Liver (tissue), 3 donors: ENCODE measurements around the gene MRPL27.

ENCODE experiments used
- JUND ChIP-seq, 2 donors: IDR thresholded peaks; 2 replicates each; pipeline ENCODE4 v1.6.1; 2016; ENCODE audit warnings: antibody characterized with exemption in 2 of 2
- RAD21 ChIP-seq, 2 donors: IDR thresholded peaks; 2 replicates each; pipeline ENCODE4 v1.6.1; 2016; ENCODE audit warnings: antibody characterized with exemption in 2 of 2, mild to moderate bottlenecking in 2 of 2
- RXRA ChIP-seq, 2 donors: IDR thresholded peaks; 2 replicates each; pipeline ENCODE4 v1.6.1; 2017 to 2018; ENCODE audit warnings: antibody characterized with exemption in 2 of 2, mild to moderate bottlenecking in 1 of 2
- TAF1 ChIP-seq: conservative IDR thresholded peaks from 2 replicates; pipeline ENCODE4 v1.6.1; 2016; ENCODE audit warnings: antibody characterized with exemption, mild to moderate bottlenecking
- TF ChIP-seq, protein P1 (sequence below): IDR thresholded peaks from 2 replicates; pipeline ENCODE4 v1.6.1; 2016; ENCODE audit warnings: antibody characterized with exemption
- TF ChIP-seq, protein P2 (sequence below): fragments of 150-350 bp; IDR thresholded peaks from 2 replicates; pipeline ENCODE4 v1.5.1; 2017; ENCODE audit warnings: improper control_type of control experiment, low read depth, low read length; ENCODE audit not compliant: missing input control
- TF ChIP-seq, protein P3 (sequence below): IDR thresholded peaks from 2 replicates; pipeline ENCODE4 v1.6.1; 2016; ENCODE audit warnings: antibody characterized with exemption
- TF ChIP-seq, protein P4 (sequence below): IDR thresholded peaks from 2 replicates; pipeline ENCODE4 v1.6.1; 2016; ENCODE audit warnings: antibody characterized with exemption, mild to moderate bottlenecking
- donor health status: healthy.
- donor health status: healthy.

DNA sequence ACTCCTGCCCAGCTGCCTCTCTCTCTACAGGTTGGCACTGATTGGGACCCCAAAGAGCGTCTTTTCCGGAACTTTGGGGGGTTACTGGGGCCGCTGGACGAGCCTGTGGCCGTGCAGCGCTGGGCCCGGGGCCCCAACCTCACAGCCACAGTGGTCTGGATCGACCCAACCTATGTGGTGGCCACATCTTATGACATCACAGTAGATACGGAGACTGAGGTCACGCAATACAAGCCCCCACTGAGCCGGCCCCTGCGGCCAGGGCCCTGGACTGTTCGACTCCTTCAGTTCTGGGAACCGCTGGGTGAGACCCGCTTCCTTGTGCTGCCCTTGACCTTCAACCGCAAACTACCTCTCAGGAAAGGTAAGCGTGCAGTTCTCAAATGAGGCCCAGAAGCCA is 14.8 kb downstream of the MRPL27 start:
- TF ChIP-seq JUND (IDR thresholded peaks at IDR 0.05) = no peak
- TF ChIP-seq, protein P1, sequence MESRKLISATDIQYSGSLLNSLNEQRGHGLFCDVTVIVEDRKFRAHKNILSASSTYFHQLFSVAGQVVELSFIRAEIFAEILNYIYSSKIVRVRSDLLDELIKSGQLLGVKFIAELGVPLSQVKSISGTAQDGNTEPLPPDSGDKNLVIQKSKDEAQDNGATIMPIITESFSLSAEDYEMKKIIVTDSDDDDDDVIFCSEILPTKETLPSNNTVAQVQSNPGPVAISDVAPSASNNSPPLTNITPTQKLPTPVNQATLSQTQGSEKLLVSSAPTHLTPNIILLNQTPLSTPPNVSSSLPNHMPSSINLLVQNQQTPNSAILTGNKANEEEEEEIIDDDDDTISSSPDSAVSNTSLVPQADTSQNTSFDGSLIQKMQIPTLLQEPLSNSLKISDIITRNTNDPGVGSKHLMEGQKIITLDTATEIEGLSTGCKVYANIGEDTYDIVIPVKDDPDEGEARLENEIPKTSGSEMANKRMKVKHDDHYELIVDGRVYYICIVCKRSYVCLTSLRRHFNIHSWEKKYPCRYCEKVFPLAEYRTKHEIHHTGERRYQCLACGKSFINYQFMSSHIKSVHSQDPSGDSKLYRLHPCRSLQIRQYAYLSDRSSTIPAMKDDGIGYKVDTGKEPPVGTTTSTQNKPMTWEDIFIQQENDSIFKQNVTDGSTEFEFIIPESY = no peak
- TF ChIP-seq, protein P2, sequence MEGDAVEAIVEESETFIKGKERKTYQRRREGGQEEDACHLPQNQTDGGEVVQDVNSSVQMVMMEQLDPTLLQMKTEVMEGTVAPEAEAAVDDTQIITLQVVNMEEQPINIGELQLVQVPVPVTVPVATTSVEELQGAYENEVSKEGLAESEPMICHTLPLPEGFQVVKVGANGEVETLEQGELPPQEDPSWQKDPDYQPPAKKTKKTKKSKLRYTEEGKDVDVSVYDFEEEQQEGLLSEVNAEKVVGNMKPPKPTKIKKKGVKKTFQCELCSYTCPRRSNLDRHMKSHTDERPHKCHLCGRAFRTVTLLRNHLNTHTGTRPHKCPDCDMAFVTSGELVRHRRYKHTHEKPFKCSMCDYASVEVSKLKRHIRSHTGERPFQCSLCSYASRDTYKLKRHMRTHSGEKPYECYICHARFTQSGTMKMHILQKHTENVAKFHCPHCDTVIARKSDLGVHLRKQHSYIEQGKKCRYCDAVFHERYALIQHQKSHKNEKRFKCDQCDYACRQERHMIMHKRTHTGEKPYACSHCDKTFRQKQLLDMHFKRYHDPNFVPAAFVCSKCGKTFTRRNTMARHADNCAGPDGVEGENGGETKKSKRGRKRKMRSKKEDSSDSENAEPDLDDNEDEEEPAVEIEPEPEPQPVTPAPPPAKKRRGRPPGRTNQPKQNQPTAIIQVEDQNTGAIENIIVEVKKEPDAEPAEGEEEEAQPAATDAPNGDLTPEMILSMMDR = no peak
- no peak for TF ChIP-seq RAD21 (IDR thresholded peaks at IDR 0.05)
- TF ChIP-seq TAF1 = no peak
- TF ChIP-seq RXRA (IDR thresholded peaks at IDR 0.05) = no peak
- TF ChIP-seq, protein P3, sequence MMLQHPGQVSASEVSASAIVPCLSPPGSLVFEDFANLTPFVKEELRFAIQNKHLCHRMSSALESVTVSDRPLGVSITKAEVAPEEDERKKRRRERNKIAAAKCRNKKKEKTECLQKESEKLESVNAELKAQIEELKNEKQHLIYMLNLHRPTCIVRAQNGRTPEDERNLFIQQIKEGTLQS = no peak
- TF ChIP-seq, protein P4, sequence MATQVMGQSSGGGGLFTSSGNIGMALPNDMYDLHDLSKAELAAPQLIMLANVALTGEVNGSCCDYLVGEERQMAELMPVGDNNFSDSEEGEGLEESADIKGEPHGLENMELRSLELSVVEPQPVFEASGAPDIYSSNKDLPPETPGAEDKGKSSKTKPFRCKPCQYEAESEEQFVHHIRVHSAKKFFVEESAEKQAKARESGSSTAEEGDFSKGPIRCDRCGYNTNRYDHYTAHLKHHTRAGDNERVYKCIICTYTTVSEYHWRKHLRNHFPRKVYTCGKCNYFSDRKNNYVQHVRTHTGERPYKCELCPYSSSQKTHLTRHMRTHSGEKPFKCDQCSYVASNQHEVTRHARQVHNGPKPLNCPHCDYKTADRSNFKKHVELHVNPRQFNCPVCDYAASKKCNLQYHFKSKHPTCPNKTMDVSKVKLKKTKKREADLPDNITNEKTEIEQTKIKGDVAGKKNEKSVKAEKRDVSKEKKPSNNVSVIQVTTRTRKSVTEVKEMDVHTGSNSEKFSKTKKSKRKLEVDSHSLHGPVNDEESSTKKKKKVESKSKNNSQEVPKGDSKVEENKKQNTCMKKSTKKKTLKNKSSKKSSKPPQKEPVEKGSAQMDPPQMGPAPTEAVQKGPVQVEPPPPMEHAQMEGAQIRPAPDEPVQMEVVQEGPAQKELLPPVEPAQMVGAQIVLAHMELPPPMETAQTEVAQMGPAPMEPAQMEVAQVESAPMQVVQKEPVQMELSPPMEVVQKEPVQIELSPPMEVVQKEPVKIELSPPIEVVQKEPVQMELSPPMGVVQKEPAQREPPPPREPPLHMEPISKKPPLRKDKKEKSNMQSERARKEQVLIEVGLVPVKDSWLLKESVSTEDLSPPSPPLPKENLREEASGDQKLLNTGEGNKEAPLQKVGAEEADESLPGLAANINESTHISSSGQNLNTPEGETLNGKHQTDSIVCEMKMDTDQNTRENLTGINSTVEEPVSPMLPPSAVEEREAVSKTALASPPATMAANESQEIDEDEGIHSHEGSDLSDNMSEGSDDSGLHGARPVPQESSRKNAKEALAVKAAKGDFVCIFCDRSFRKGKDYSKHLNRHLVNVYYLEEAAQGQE = no peak
